Heart left ventricle (tissue), 13 donors: ENCODE data around the gene SMC1B.

Experiments used
- CTCF ChIP-seq, 12 donors: fragments of 200-600 bp; sonication (generic) in 4 of 12; IDR thresholded peaks; one replicate each; pipeline versions ENCODE4 v1.5.0 to v1.8.0; 2018 to 2022; ENCODE audit warnings: antibody characterized with exemption in 12 of 12, mild to moderate bottlenecking in 5 of 12
- POLR2A ChIP-seq, 2 donors: fragments of 450-650 bp; IDR thresholded peaks; one replicate each; pipeline ENCODE4 v1.6.1; 2017; ENCODE audit warnings: antibody characterized with exemption in 2 of 2, mild to moderate bottlenecking in 2 of 2, moderate library complexity in 2 of 2
- donor health status: ischemic (EF 13 %, LVEDD 7.1; RV severe dilation, severe dysfunction).
- donor health status: DM: no; HTN: yes; CAD: no.
- donor health status: DM: no; HTN: no; CAD: no.
- donor health status: ischemic (EF 25% LVEDD 6.9; RV normal size, moderate dysfunction).
- donor health status: ischemic (EF 25% LVEDD 5.7; RV mildly dilated, moderate dysfunction).
- donor health status: ischemic (EF 35%, LVEDD 5.7; RV mildly dilated, moderate dysfunction).
- donor health status: nonischemic (EF 11% LVEDD 7.7; RV severe dilation, severe dysfunction).
- donor health status: DM: yes; HTN: yes; CAD: no.
- donor health status: PGD.
- donor health status: ischemic (EF 29% LVEDD 5.4; RV normal size, mild dysfunction).
- donor health status: nonischemic (EF 23%, LVEDD 6.1; RV moderate dilation, normal function).

- TF ChIP-seq CTCF (IDR thresholded peaks at IDR 0.05), result no peak
- TF ChIP-seq POLR2A (IDR thresholded peaks at IDR 0.05), result no peak
Measured at GRCh38 chr22:45324311-45324711, 89.1 kb downstream of the SMC1B start.
